Epithelial cell of prostate (primary cell): ENCODE data around the gene SYCN.
A peak's percentile ranks its signal among the peaks of the same experiment; 100 is the strongest.
"Not testable (repeated sequence)": the region's sequence is repeated elsewhere in the genome, so short reads cannot be mapped to it uniquely, and the experiment has no call there.

Source experiments
- DNase-seq: peaks from one replicate; pipeline ENCODE4 v3.0.0-alpha.2; 2011; ENCODE audit warnings: low read depth, low spot score
- H3K27ac ChIP-seq: fragments of 450-650 bp; 2 replicates; pipeline ENCODE4 v1.5.1; 2017; ENCODE audit warnings: mild to moderate bottlenecking

The SYCN gene

GRCh38 chr19:39230096-39230764 is 26.2 kb upstream of the SYCN start:
- H3K27ac ChIP-seq, result no peak overlapping the region
- no peak for DNase-seq

GRCh38 chr19:39224910-39225309 is 20.8 kb upstream of the SYCN start:
- DNase-seq, result no peak
- no peak overlapping the region for H3K27ac ChIP-seq

GRCh38 chr19:39223703-39224279 is 19.7 kb upstream of the SYCN start:
- no peak for DNase-seq
- no peak overlapping the region for H3K27ac ChIP-seq

GRCh38 chr19:39219108-39219507 is 15.0 kb upstream of the SYCN start:
- not testable (repeated sequence) for DNase-seq

GRCh38 chr19:39218230-39219007 is 14.4 kb upstream of the SYCN start:
- no peak for DNase-seq
- no peak overlapping the region for H3K27ac ChIP-seq

More at GRCh38 chr19:39219108-39219507, 15.0 kb upstream of the SYCN start:
- not testable (repeated sequence) for H3K27ac ChIP-seq

- DNase-seq, result no peak
- no peak overlapping the region for H3K27ac ChIP-seq
Observed at GRCh38 chr19:39217094-39217493, 13.0 kb upstream of the SYCN start.

GRCh38 chr19:39215323-39215722 is 11.3 kb upstream of the SYCN start:
- H3K27ac ChIP-seq, DNase-seq: not testable (repeated sequence)

GRCh38 chr19:39212375-39212742 is 8.3 kb upstream of the SYCN start:
- H3K27ac ChIP-seq, result no peak overlapping the region
- no peak for DNase-seq

GRCh38 chr19:39211731-39212374 is 7.8 kb upstream of the SYCN start:
- DNase-seq, result no peak
- no peak overlapping the region for H3K27ac ChIP-seq

- no peak overlapping the region for H3K27ac ChIP-seq
- no peak for DNase-seq
Observed at GRCh38 chr19:39209196-39209595, 5.1 kb upstream of the SYCN start.

- H3K27ac ChIP-seq, result no peak overlapping the region
- DNase-seq, result no peak
Observed at GRCh38 chr19:39208175-39208795, 4.2 kb upstream of the SYCN start.

- DNase-seq, result no peak
- no peak overlapping the region for H3K27ac ChIP-seq
Observed at GRCh38 chr19:39207293-39207836, 3.3 kb upstream of the SYCN start.

GRCh38 chr19:39206122-39206521 is 2.1 kb upstream of the SYCN start:
- H3K27ac ChIP-seq, result no peak overlapping the region
- no peak for DNase-seq

GRCh38 chr19:39205449-39205764 is 1.3 kb upstream of the SYCN start:
- no peak overlapping the region for H3K27ac ChIP-seq
- DNase-seq, result no peak

GRCh38 chr19:39202998-39203355 is 1.1 kb downstream of the SYCN start:
- DNase-seq, result no peak
- H3K27ac ChIP-seq, result no peak overlapping the region

GRCh38 chr19:39200803-39201115 is 3.3 kb downstream of the SYCN start:
- H3K27ac ChIP-seq, result no peak overlapping the region
- no peak for DNase-seq

- H3K27ac ChIP-seq, result no peak overlapping the region
- no peak for DNase-seq
Observed at GRCh38 chr19:39200066-39200802, 3.8 kb downstream of the SYCN start.

GRCh38 chr19:39199025-39199424 is 5.0 kb downstream of the SYCN start:
- no peak overlapping the region for H3K27ac ChIP-seq
- no peak for DNase-seq

- no peak for DNase-seq
- H3K27ac ChIP-seq, result peak overlapping the region; percentile 55
Observed at GRCh38 chr19:39197808-39198207, 6.3 kb downstream of the SYCN start.
